T-helper 2 cell treated with Interferon-gamma antibody and Interleukin-4, amounts not matched to agents 5 μg/mL and 100 μg/mL, for 36 hours (primary cell): ENCODE data around the gene DLG1.

Experiments used
- DNase-seq: peaks from one replicate; pipeline ENCODE4 v3.0.0; 2021; ENCODE audit warnings: low spot score
- H3K27ac Mint-ChIP-seq: one replicate; pipeline ENCODE4 v1.8.0; 2021; ENCODE audit warnings: mild to moderate bottlenecking, mixed read lengths
- H3K27me3 Mint-ChIP-seq: one replicate; pipeline ENCODE4 v1.8.0; 2021; ENCODE audit warnings: low read depth, mixed read lengths
- H3K36me3 Mint-ChIP-seq: one replicate; pipeline ENCODE4 v1.8.0; 2021; ENCODE audit warnings: low read depth, mixed read lengths
- H3K4me1 Mint-ChIP-seq: one replicate; pipeline ENCODE4 v1.8.0; 2021; ENCODE audit warnings: low read depth, mixed read lengths
- H3K4me3 Mint-ChIP-seq: one replicate; pipeline ENCODE4 v1.8.0; 2022; ENCODE audit warnings: mild to moderate bottlenecking, moderate library complexity, mixed read lengths
- H3K9me3 Mint-ChIP-seq: one replicate; pipeline ENCODE4 v1.8.0; 2021; ENCODE audit warnings: mixed read lengths

The DLG1 gene

GRCh38 chr3:197238842-197239241 lies 59.6 kb downstream of the DLG1 start:
- H3K4me3 Mint-ChIP-seq, result peak overlapping the region; percentile 1
- H3K27ac Mint-ChIP-seq, result peak overlapping the region; percentile 29
- peaks cover 38% of the 10 kb centered on the region for H3K9me3 Mint-ChIP-seq
- H3K4me1 Mint-ChIP-seq, result peaks cover 27% of the 10 kb centered on the region
- H3K27me3 Mint-ChIP-seq, result no peaks in the 10 kb centered on the region
- DNase-seq, result no peak
- peaks cover 61% of the 10 kb centered on the region for H3K36me3 Mint-ChIP-seq

DNA sequence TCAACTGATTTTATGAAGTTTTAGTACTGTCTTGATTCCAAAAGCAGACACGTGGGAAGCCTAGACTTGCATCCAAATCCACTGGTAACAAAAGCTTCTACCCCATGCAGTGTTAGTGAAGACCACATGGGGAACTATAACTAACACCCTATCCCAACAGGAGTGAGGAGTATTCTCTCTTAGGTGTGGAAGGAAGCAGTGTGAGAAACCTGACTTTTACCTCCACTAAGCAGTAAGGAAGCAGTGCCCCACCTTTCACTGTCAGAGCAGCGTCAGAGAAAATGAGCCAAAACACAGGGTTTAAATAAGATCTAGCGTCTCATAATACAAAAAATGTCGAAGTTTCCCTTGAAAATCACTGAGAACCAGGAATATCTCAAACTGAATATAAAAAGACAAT lies 60.5 kb downstream of the DLG1 start:
- no peak for DNase-seq
- no peaks in the 10 kb centered on the region for H3K27me3 Mint-ChIP-seq
- H3K9me3 Mint-ChIP-seq, result peaks cover 30% of the 10 kb centered on the region
- no peak overlapping the region for H3K4me3 Mint-ChIP-seq
- peaks cover 52% of the 10 kb centered on the region for H3K36me3 Mint-ChIP-seq
- no peak overlapping the region for H3K27ac Mint-ChIP-seq
- H3K4me1 Mint-ChIP-seq, result peaks cover 27% of the 10 kb centered on the region

DNA sequence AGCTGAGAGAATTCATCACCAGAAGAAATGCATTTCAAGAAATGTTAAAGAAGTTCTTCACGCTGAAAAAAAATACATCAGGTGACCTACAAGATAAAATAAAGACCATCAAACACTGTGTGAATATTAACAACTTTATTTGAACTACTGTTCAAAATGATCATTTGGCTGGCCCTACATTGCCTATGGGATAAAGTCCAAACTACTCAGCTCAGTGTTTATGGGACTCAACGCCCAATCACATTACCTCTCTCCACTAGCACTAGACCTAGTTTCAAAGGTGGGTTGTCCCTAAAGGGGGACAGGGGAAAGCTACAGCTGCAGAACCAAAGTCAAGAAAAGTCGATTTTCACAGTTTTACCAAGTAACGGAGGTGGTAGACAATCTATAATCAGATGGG lies 62.0 kb downstream of the DLG1 start:
- DNase-seq, result no peak
- H3K36me3 Mint-ChIP-seq, result peaks cover 39% of the 10 kb centered on the region
- H3K4me3 Mint-ChIP-seq, result no peak overlapping the region
- no peaks in the 10 kb centered on the region for H3K27me3 Mint-ChIP-seq
- peaks cover 26% of the 10 kb centered on the region for H3K4me1 Mint-ChIP-seq
- H3K27ac Mint-ChIP-seq, result no peak overlapping the region
- H3K9me3 Mint-ChIP-seq, result peaks cover 16% of the 10 kb centered on the region

GRCh38 chr3:197234947-197235914 lies 63.2 kb downstream of the DLG1 start:
- Mint-ChIP-seq H3K9me3 (peaks cover 5% of the 10 kb centered on the region), H3K4me3 (no peak overlapping the region), H3K27me3 (no peaks in the 10 kb centered on the region), H3K27ac (no peak overlapping the region), H3K36me3 (peaks cover 29% of the 10 kb centered on the region), H3K4me1 (peaks cover 25% of the 10 kb centered on the region)
- no peak for DNase-seq

- no peaks in the 10 kb centered on the region for H3K9me3 Mint-ChIP-seq
- no peak overlapping the region for H3K4me3 Mint-ChIP-seq
- peaks cover 18% of the 10 kb centered on the region for H3K36me3 Mint-ChIP-seq
- peaks cover 12% of the 10 kb centered on the region for H3K4me1 Mint-ChIP-seq
- no peak for DNase-seq
- H3K27ac Mint-ChIP-seq, result no peak overlapping the region
- H3K27me3 Mint-ChIP-seq, result no peaks in the 10 kb centered on the region
Observed at GRCh38 chr3:197231321-197231720, 67.1 kb downstream of the DLG1 start.

GRCh38 chr3:197229836-197230235 lies 68.6 kb downstream of the DLG1 start:
- H3K36me3 Mint-ChIP-seq, result peaks cover 6% of the 10 kb centered on the region
- no peak overlapping the region for H3K27ac Mint-ChIP-seq
- DNase-seq, result no peak
- H3K4me3 Mint-ChIP-seq, result no peak overlapping the region
- H3K4me1 Mint-ChIP-seq, result peaks cover 12% of the 10 kb centered on the region
- no peaks in the 10 kb centered on the region for H3K27me3 Mint-ChIP-seq
- no peaks in the 10 kb centered on the region for H3K9me3 Mint-ChIP-seq

DNA sequence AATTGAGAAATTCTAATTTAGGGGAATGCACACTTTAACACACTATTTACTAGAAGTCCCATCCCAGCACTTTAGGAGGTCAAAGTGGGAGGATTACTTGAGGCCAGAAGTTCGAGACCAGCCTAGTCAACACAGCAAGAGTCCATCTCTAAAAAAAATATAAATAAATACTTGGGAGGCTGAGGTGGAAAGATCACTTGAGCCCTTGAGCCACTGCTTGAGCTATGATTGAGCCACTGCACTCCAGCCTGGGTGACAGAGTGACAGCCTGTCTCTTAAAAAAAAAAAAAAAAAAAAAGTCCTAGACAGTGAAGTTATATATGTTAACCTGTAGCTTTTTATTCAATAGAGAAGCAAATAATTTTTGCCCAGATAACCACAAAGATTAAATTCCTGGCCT lies 69.2 kb downstream of the DLG1 start:
- H3K4me1 Mint-ChIP-seq, result peaks cover 10% of the 10 kb centered on the region
- no peaks in the 10 kb centered on the region for H3K9me3 Mint-ChIP-seq
- H3K27ac Mint-ChIP-seq, result no peak overlapping the region
- no peak for DNase-seq
- no peaks in the 10 kb centered on the region for H3K27me3 Mint-ChIP-seq
- H3K36me3 Mint-ChIP-seq, result peaks cover 2% of the 10 kb centered on the region
- H3K4me3 Mint-ChIP-seq, result no peak overlapping the region

- Mint-ChIP-seq H3K4me3 (no peak overlapping the region), H3K27ac (no peak overlapping the region), H3K4me1 (peaks cover 12% of the 10 kb centered on the region), H3K36me3 (no peaks in the 10 kb centered on the region), H3K27me3 (no peaks in the 10 kb centered on the region), H3K9me3 (no peaks in the 10 kb centered on the region)
- DNase-seq, result no peak
Observed at GRCh38 chr3:197227780-197228574, 70.4 kb downstream of the DLG1 start.

- no peak overlapping the region for H3K27ac Mint-ChIP-seq
- no peaks in the 10 kb centered on the region for H3K36me3 Mint-ChIP-seq
- H3K4me1 Mint-ChIP-seq, result peaks cover 8% of the 10 kb centered on the region
- no peak for DNase-seq
- H3K9me3 Mint-ChIP-seq, result no peaks in the 10 kb centered on the region
- H3K27me3 Mint-ChIP-seq, result no peaks in the 10 kb centered on the region
- H3K4me3 Mint-ChIP-seq, result no peak overlapping the region
Observed at GRCh38 chr3:197226179-197226578, 72.2 kb downstream of the DLG1 start.

DNA sequence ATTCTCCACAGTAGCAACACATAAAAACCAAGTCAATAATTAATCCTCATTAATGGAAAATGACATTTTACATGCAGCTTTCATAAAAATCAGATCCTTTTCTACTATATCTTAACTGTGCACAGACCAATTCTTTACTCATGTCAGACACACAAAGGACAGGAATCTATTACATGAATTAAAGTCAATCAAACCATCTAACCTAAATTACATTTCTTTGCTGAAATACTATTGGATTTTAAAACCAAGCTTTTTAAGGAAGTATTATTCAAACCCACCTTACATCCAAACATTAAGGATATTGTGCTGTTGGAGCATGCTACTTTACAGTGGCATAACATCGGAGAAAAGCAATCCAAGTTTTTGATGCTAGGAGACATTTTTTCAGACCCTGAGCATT lies 72.8 kb downstream of the DLG1 start:
- no peak overlapping the region for H3K4me3 Mint-ChIP-seq
- no peaks in the 10 kb centered on the region for H3K36me3 Mint-ChIP-seq
- DNase-seq, result no peak
- H3K27ac Mint-ChIP-seq, result no peak overlapping the region
- H3K4me1 Mint-ChIP-seq, result peaks cover 8% of the 10 kb centered on the region
- H3K27me3 Mint-ChIP-seq, result no peaks in the 10 kb centered on the region
- no peaks in the 10 kb centered on the region for H3K9me3 Mint-ChIP-seq

DNA sequence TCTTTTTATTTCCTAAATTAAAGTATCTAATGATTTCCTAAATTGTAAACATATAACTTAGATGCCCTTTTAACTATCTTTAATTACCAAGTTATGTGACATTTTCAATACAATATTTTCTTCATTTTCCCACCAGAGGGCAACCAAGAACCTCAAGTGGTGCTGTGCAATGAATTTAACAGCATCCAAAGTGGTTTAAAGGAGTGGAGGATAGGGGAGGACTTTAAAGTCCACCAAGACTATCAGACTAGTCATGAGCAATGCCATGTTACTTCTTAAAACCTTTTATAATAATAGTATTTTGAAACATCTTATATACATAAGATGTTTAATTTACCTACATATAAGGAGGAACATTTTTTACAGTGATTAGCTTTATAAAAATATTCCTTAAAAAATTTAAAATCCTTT lies 74.4 kb downstream of the DLG1 start:
- H3K27me3 Mint-ChIP-seq, result no peaks in the 10 kb centered on the region
- H3K27ac Mint-ChIP-seq, result no peak overlapping the region
- H3K9me3 Mint-ChIP-seq, result no peaks in the 10 kb centered on the region
- H3K36me3 Mint-ChIP-seq, result no peaks in the 10 kb centered on the region
- H3K4me1 Mint-ChIP-seq, result peaks cover 8% of the 10 kb centered on the region
- H3K4me3 Mint-ChIP-seq, result no peak overlapping the region
- no peak for DNase-seq

DNA sequence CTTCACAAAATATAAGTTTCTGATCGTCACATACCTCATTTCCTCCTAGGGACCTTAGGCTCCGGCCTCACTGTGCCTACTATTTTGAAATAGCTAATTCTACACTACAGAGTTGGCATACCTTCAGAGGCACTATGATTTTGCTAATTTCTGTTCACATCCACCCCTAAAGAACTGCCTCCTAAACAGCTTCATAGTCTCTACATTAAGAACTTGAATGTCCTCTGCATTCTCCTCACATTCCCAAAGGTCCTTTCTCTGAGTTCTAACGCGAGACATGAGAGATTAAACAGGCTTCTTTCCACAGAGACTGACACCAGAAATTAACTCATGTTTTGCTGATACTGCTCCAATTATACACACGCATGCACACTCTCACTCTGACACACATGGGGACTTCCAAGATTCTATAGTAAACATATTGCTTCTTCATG lies 75.5 kb downstream of the DLG1 start:
- Mint-ChIP-seq H3K4me1 (peaks cover 5% of the 10 kb centered on the region), H3K27me3 (no peaks in the 10 kb centered on the region), H3K36me3 (no peaks in the 10 kb centered on the region), H3K9me3 (no peaks in the 10 kb centered on the region), H3K27ac (no peak overlapping the region), H3K4me3 (no peak overlapping the region)
- DNase-seq, result no peak

DNA sequence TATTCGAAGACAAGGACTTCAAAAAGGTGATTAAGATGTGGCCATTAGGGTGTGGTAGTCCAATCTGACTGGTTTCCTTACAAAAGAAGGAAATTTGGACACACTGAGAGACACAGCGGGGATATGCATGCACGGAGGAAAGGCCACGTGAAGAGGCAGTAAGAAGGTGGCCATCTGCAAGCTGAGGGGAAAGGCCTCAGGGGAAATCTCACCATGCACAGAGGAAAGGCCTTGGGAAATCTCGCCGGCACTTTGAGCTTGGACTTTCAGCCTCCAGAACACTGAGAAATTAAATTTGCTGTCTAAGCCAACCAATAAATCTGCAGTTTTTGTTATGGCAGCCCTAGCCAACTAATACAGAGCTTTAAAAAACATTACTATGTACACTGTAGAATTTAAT lies 78.8 kb downstream of the DLG1 start:
- no peak overlapping the region for H3K27ac Mint-ChIP-seq
- H3K9me3 Mint-ChIP-seq, result no peaks in the 10 kb centered on the region
- H3K36me3 Mint-ChIP-seq, result no peaks in the 10 kb centered on the region
- H3K4me3 Mint-ChIP-seq, result no peak overlapping the region
- peaks cover 5% of the 10 kb centered on the region for H3K4me1 Mint-ChIP-seq
- no peak for DNase-seq
- H3K27me3 Mint-ChIP-seq, result no peaks in the 10 kb centered on the region

DNA sequence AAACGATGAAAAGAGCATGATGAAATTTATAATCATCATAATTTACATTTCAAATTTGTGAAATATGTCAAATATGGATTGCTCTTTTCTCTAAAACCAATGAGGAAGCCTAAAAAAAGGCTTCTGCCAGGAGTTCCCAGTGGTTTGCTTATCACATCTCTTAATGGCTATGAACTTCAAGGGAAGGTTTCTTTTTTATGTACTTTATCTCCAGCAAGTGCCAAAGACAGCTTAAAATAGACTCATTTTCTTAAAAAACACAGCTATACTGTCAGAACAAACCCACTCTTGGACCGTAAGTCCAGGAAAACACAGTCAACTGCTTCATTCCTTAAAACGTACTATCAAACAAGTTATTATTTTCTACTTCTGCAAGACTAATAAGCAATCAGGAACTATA lies 80.2 kb downstream of the DLG1 start:
- DNase-seq, result no peak
- Mint-ChIP-seq H3K9me3 (no peaks in the 10 kb centered on the region), H3K4me1 (peaks cover 3% of the 10 kb centered on the region), H3K4me3 (no peak overlapping the region), H3K27me3 (no peaks in the 10 kb centered on the region), H3K36me3 (no peaks in the 10 kb centered on the region), H3K27ac (no peak overlapping the region)
